HepG2 (cell line): Measurements from ENCODE around the gene MARCOL. TPM values are rescaled to one million over a fixed set of nuclear protein-coding genes. Genes with fewer than 3 reads are reported as not detected.

Experiments used
- ATAC-seq: fragments of 200-7000 bp; cut with Tn5 transposase; 3 replicates; pipeline ENCODE4 v1.9.1; 2020; ENCODE audit warnings: mild to moderate bottlenecking, moderate library complexity
- BruUV-seq: library from RNA; stranded (reverse); fragments of 400-500 nt; replicated peaks from 2 replicates; lab custom pipeline; 2021; lab: Mats Ljungman, UMichigan
- CTCF ChIA-PET: fragments of 300-600 bp; formaldehyde crosslinking; extraction: SDS; loops from one replicate; lab custom pipeline; 2021; ENCODE audit warnings: low total read pairs, inconsistent platforms, low intra/inter-chr PET ratio; lab: Yijun Ruan, JAX
- POLR2A ChIA-PET: fragments of 350-600 bp; sonication (Branson Sonifier 250); formaldehyde crosslinking; loops from one replicate; lab custom pipeline; 2020; ENCODE audit warnings: antibody characterized with exemption, inconsistent platforms; lab: Yijun Ruan, JAX
- DNase-seq: peaks from one replicate; pipeline ENCODE4 v3.0.0-alpha.2; 2015; ENCODE audit warnings: low spot score
- FAIRE-seq: peaks from 3 replicates; lab custom pipeline; 2011; peaks lifted over from hg19 to GRCh38; lab: Jason Lieb, UNC
- H2AFZ ChIP-seq: one replicate; pipeline ENCODE4 v1.6.1; 2011; ENCODE audit warnings: low read length, inconsistent platforms
- H3K27ac ChIP-seq: fragments of 300-600 bp; 3 replicates; pipeline ENCODE4 v1.8.0; 2011; ENCODE audit warnings: mixed run types, mild to moderate bottlenecking, mixed read lengths, low read length, inconsistent platforms; ENCODE audit not compliant: insufficient read depth; ENCODE audit errors: extremely low read length
- H3K27me3 ChIP-seq, 2 experiments: fragments of 200-600 bp in 1 of 2; 2 replicates in 1 of 2; 3 replicates in 1 of 2; pipeline versions ENCODE4 v1.6.0 to v1.8.0; 2011; ENCODE audit warnings: low read length in 2 of 2, mild to moderate bottlenecking in 2 of 2, moderate library complexity in 2 of 2, inconsistent platforms in 1 of 2; ENCODE audit not compliant: insufficient read depth in 2 of 2, control insufficient read depth in 1 of 2
- H3K36me3 ChIP-seq, 2 experiments: fragments of 200-600 bp in 1 of 2; replicated peaks in 1 of 2; 2 replicates in 1 of 2; 3 replicates in 1 of 2; pipeline versions ENCODE4 v1.5.1 to v1.8.0; 2011; ENCODE audit warnings: low read length in 2 of 2, inconsistent platforms in 1 of 2; ENCODE audit not compliant: insufficient read depth in 2 of 2, control insufficient read depth in 1 of 2
- H3K4me1 ChIP-seq: 2 replicates; pipeline ENCODE4 v1.5.1; 2012; ENCODE audit warnings: low read length, inconsistent platforms; ENCODE audit not compliant: insufficient read depth
- H3K4me2 ChIP-seq: 2 replicates; pipeline ENCODE4 v1.6.0; 2011; ENCODE audit warnings: low read depth, low read length, inconsistent platforms
- H3K4me3 ChIP-seq, 3 experiments: fragments of 200-600 bp in 1 of 3; sonication (generic), shearing (Covaris generic) in 1 of 3; replicated peaks in 1 of 3; 2 replicates each; pipeline ENCODE4 v1.5.1; 2011 to 2016; ENCODE audit warnings: low read length in 3 of 3, inconsistent platforms in 2 of 3, low read depth in 2 of 3, mild to moderate bottlenecking in 2 of 3, control low read depth in 1 of 3, mixed read lengths in 1 of 3; ENCODE audit not compliant: insufficient read depth in 1 of 3
- H3K79me2 ChIP-seq: one replicate; pipeline ENCODE4 v1.6.1; 2011; ENCODE audit warnings: low read length, inconsistent platforms; ENCODE audit not compliant: insufficient read depth
- H3K9ac ChIP-seq: 2 replicates; pipeline ENCODE4 v1.6.0; 2011; ENCODE audit warnings: mild to moderate bottlenecking, low read depth, low read length, inconsistent platforms; ENCODE audit not compliant: insufficient read depth
- H3K9me3 ChIP-seq: 2 replicates; pipeline ENCODE4 v1.5.1; 2012; ENCODE audit warnings: mild to moderate bottlenecking, low read length
- H4K20me1 ChIP-seq: 2 replicates; pipeline ENCODE4 v1.6.0; 2011; ENCODE audit warnings: inconsistent platforms, mild to moderate bottlenecking, low read length, moderate library complexity; ENCODE audit not compliant: insufficient read depth
- JUN ChIP-seq: sonication (generic); formaldehyde crosslinking; IDR thresholded peaks from 2 replicates; pipeline ENCODE4 v1.4.0; 2020; ENCODE audit warnings: mild to moderate bottlenecking, missing genetic modification reagents
- KAT2B ChIP-seq: fragments of 150-350 bp; IDR thresholded peaks from 2 replicates; pipeline ENCODE4 v1.6.1; 2014; ENCODE audit warnings: low read depth, low read length, borderline replicate concordance
- PAWR ChIP-seq: sonication (generic); formaldehyde crosslinking; IDR thresholded peaks from 2 replicates; pipeline ENCODE4 v1.4.0; 2020; ENCODE audit warnings: missing genetic modification reagents, mild to moderate bottlenecking, borderline replicate concordance
- SMARCC2 ChIP-seq: fragments of 450-650 bp; IDR thresholded peaks from 2 replicates; pipeline ENCODE4 v1.6.1; 2017; ENCODE audit warnings: antibody characterized with exemption, mild to moderate bottlenecking
- SOX13 ChIP-seq, 3 experiments: fragments of 450-650 bp in 1 of 3; sonication (generic) in 1 of 3; formaldehyde crosslinking in 1 of 3; IDR thresholded peaks in 2 of 3; conservative IDR thresholded peaks in 1 of 3; 2 replicates each; pipeline versions ENCODE4 v1.5.0 to v1.6.1; 2016 to 2020; ENCODE audit warnings: antibody characterized with exemption in 1 of 3, mild to moderate bottlenecking in 1 of 3, missing compliant biosample characterization in 1 of 3, missing genetic modification reagents in 1 of 3, moderate library complexity in 1 of 3
- SP5 ChIP-seq: IDR thresholded peaks from 2 replicates; pipeline ENCODE4 v1.6.1; 2016; ENCODE audit warnings: low read depth, borderline replicate concordance
- ZNF234 ChIP-seq: sonication (generic); formaldehyde crosslinking; conservative IDR thresholded peaks from 2 replicates; pipeline ENCODE4 v1.5.1; 2020; ENCODE audit warnings: mild to moderate bottlenecking, missing genetic modification reagents
- ZNF446 ChIP-seq: sonication (generic); formaldehyde crosslinking; IDR thresholded peaks from 2 replicates; pipeline ENCODE4 v1.5.0; 2020; ENCODE audit warnings: mild to moderate bottlenecking, missing genetic modification reagents
- ZNF674 ChIP-seq: sonication (generic); formaldehyde crosslinking; IDR thresholded peaks from 2 replicates; pipeline ENCODE4 v1.5.0; 2020; ENCODE audit warnings: low read depth, mild to moderate bottlenecking, missing genetic modification reagents
- WGBS: methylation state at CpG from one replicate; pipeline ENCODE4 v1.1.6; 2017; ENCODE audit warnings: low lambda C conversion rate; 5-methylcytosine and 5-hydroxymethylcytosine counted together
- in situ Hi-C: cut with HindIII; loops from 2 replicates; pipeline ENCODE4 v1.10.0; 2017; ENCODE audit warnings: low pct_unique_long_range_greater_than_20kb; ENCODE audit not compliant: extremely low pct_ligation_motif_present
- intact Hi-C: fragments of 100-400 bp; cut with micrococcal nuclease; formaldehyde crosslinking; loops from one replicate; pipeline ENCODE4 v1.10.0; 2022; ENCODE audit not compliant: unreplicated experiment
- polyA plus RNA-seq, 8 experiments: library from polyadenylated mRNA; depleted of rRNA in 3 of 8; stranded (reverse) in 7 of 8; unstranded in 1 of 8; fragments of >200 nt; fragmentation: Illumina TruSeq in 4 of 8; extraction: Trizol in 4 of 8; gene quantifications; 2 replicates each; pipeline versions ENCODE4 v1.2.1 to v1.2.3, GENCODE V29; 2011 to 2016; ENCODE audit warnings: low read depth in 4 of 8, missing spikeins in 1 of 8, mixed read lengths in 1 of 8; ENCODE audit not compliant: insufficient read depth in 1 of 8
- total RNA-seq, 5 experiments: library from RNA; depleted of rRNA; stranded (reverse); fragments of >200 nt; fragmentation: Illumina TruSeq; extraction: Trizol; gene quantifications; 2 replicates each; pipeline ENCODE4 v1.2.3, GENCODE V29; 2016; ENCODE audit warnings: low read depth in 1 of 5
- TF ChIP-seq, protein P1 (sequence below): sonication (generic); formaldehyde crosslinking; IDR thresholded peaks from 2 replicates; pipeline ENCODE4 v1.4.0; 2020; ENCODE audit warnings: missing genetic modification reagents

Gene MARCOL
- total and polyA plus RNA-seq, 2 of the 13 experiments (the other 11 are each of a cell fraction or from before 2014, with no cell fraction given) = not detected

DNA sequence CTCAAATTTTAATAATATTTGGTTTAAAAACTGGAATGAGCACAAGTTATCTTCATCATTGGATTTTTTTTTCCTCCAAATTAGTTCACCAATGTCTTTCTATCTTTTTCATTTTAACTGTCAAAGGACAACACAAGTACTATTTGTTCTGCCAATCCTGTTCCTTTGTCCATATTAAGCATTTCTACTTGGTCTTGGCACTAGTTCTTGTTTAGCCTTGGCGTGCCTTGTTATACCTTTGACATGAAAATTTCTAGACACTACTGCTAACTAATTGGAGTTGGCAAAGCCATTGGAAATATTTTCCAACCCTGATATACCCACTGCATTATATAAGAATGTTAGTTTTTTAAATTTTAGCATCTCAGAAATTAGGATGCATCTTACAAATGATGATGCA is 31.7 kb upstream of the MARCOL start:
- ATAC-seq = no peak
- Histone ChIP-seq H4K20me1 (no peaks in the 10 kb centered on the region), H3K4me1 (no peaks in the 10 kb centered on the region), H2AFZ (no peak overlapping the region), H3K4me2 (no peak overlapping the region), H3K27ac (no peak overlapping the region)
- ChIA-PET CTCF (no interaction called here), POLR2A (no interaction called here)
- 4% methylated on average over 1 of the region's 1 CpG for WGBS
- no peak for FAIRE-seq
- TF ChIP-seq PAWR (CRISPR knock-in tag) = no peak
- no peak for TF ChIP-seq SP5 (CRISPR knock-in tag)
- no peak for TF ChIP-seq ZNF674
- TF ChIP-seq SMARCC2 = no peak
- no peak for TF ChIP-seq KAT2B
- TF ChIP-seq, all 625 proteins: peak for 0
- no TSS peak for BruUV-seq
- intact Hi-C loops = no loop called here
- no peaks in the 10 kb centered on the region for H3K79me2 ChIP-seq
- H3K4me3 ChIP-seq = no peak overlapping the region
- H3K9me3 ChIP-seq = no peaks in the 10 kb centered on the region
- H3K27me3 ChIP-seq = no peaks in the 10 kb centered on the region
- H3K9ac ChIP-seq = no peak overlapping the region
- in situ Hi-C loops = no loop called here
- no peaks in the 10 kb centered on the region for H3K36me3 ChIP-seq
- DNase-seq = no peak

DNA sequence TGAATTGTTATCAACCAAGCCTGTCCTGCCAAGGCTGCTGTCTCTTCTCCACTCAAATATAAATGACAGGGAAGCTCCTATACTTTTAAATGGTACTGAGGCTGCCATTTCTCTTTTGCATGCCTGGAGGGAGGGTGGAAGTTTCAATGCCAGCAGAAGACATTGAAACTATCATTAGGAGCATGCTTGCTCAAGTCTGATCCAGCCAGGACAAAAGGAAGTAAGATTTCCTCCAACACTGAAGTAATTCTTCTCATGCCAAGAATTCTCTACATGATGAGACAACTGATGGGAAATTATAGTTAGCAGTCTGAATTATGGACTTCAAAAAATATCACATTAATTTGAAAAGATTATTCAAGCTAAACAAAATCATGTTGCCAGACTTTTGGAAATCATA is 30.1 kb upstream of the MARCOL start:
- H3K4me2 ChIP-seq = no peak overlapping the region
- intact Hi-C loops = no loop called here
- H3K9ac ChIP-seq = no peak overlapping the region
- H3K27me3 ChIP-seq = no peaks in the 10 kb centered on the region
- ChIA-PET POLR2A (no interaction called here), CTCF (no interaction called here)
- TF ChIP-seq, protein P1, sequence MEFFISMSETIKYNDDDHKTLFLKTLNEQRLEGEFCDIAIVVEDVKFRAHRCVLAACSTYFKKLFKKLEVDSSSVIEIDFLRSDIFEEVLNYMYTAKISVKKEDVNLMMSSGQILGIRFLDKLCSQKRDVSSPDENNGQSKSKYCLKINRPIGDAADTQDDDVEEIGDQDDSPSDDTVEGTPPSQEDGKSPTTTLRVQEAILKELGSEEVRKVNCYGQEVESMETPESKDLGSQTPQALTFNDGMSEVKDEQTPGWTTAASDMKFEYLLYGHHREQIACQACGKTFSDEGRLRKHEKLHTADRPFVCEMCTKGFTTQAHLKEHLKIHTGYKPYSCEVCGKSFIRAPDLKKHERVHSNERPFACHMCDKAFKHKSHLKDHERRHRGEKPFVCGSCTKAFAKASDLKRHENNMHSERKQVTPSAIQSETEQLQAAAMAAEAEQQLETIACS (CRISPR knock-in tag) = no peak
- no peak for TF ChIP-seq SOX13 (IDR thresholded peaks at IDR 0.05)
- TF ChIP-seq SOX13 (CRISPR knock-in tag; conservative IDR thresholded peaks at IDR 0.05 in 1 of 2, IDR thresholded peaks at IDR 0.05 in 1 of 2) = no peak
- TF ChIP-seq ZNF234 = no peak
- no peak for TF ChIP-seq JUN (CRISPR knock-in tag)
- no peak for TF ChIP-seq ZNF446 (CRISPR knock-in tag)
- H3K79me2 ChIP-seq = no peaks in the 10 kb centered on the region
- FAIRE-seq (no peak), DNase-seq (no peak), ATAC-seq (no peak)
- no peaks in the 10 kb centered on the region for H3K9me3 ChIP-seq
- H2AFZ ChIP-seq = no peak overlapping the region
- H3K36me3 ChIP-seq = no peaks in the 10 kb centered on the region
- no peak overlapping the region for H3K4me3 ChIP-seq
- H4K20me1 ChIP-seq = no peaks in the 10 kb centered on the region
- no peaks in the 10 kb centered on the region for H3K4me1 ChIP-seq
- BruUV-seq = no TSS peak
- in situ Hi-C loops = no loop called here
- no peak overlapping the region for H3K27ac ChIP-seq
